ENCODE data around the gene SYNCRIP.
"Not testable (repeated sequence)": the region's sequence is repeated elsewhere in the genome, so short reads cannot be mapped to it uniquely, and the experiment has no call there.

SYNCRIP gene

DNA sequence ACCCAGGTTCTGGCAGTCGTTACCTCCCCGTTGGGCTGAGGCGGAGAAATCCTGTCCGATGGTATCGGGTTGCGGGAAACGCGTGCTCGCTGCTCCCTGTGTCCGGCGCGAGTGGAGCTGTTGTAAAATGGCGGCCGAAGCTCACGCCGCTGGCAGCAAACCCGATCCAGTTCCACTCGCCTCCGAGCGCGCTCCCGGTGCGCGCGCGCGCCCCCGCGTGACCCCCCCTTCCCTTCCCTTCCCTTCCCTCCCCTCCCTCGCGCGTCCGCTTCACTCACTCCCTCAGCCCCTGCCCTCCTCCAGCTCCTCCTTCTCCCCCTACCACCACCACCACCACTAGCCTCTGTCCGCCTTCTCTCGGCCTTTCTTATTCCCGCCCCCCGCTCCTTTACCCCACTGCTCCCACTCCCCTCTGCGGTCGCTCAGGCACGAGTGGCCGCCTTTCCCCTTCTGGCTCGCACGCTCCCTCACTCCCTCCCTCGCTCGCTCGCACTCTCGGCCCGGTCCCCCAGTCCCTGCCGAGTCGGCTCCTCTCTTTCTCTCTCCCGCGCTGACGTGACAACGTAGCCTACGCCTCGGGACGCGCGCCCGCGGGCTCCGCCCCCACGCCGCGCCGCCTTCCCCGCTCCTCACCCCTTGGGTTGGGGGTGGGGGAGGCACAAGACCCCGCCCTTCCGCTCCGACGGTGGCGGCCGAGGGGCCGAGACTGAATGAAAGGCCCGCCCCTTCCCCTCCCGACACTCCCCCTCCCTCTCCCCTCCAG is at the start of gene SYNCRIP:
Gene SYNCRIP (minus strand): TSS at position 113 of the 763 bp plus-strand sequence. CDS start 1,447 bp downstream, outside the sequence.
- peak; percentile 99 for DNase-seq

DNA sequence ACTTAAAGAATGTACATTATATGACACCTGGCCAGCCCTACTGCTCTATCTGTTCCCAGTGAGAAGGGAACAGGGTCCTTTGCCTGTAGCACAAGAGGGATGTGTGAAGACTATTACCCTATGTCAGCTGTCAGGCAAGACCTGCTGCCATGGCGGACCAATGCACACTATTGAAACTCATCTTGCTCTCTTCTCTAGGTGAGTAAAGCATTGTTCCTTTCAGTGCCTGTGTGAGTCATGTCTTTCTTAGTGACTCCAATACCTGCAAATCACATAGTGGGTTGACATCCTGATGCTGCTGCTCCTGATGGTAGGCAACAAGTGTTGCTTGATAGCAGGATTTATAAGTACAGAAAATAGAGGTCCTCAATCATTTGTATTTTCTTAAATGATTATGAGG is 48.8 kb upstream of the SYNCRIP start:
- no peak for DNase-seq

DNA sequence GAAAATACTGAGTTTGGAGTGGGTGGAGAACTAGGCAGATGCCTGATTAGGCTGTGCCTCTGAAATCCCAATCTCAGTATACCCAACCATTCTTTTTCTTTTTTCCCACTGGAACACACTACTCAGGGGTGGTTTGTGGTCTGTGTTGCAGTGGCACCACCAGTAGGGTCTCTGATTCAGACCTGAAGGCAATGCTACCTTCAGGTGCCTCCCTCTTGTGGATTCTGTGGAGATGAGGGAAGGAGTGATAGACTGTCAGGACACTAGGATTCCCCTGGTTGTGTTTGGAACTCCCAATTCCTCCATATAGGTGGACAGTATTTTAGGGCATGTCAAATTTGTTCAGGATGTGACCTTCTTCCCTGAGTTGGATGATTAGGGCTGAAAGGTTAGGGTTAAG is 47.4 kb upstream of the SYNCRIP start:
- DNase-seq = no peak

DNA sequence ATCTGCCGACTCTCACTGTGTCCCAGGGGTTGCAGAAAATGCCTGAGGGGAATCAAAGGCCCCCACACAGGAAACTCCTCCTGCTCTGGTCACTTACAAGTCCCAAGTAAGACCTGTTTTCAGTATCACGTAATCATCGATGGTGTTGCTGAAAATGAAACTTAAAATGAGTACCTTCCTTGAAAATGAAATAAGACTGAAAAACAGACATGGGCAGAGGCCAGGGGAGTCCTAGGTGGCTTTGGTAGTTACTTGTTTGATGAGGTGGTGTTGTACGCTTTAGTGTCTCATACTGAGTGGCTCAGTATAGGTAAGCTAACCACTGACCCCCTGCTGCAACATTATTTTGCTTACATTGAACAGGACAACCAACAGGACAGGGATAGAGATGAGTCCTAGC is 43.0 kb upstream of the SYNCRIP start:
- no peak for DNase-seq

DNA sequence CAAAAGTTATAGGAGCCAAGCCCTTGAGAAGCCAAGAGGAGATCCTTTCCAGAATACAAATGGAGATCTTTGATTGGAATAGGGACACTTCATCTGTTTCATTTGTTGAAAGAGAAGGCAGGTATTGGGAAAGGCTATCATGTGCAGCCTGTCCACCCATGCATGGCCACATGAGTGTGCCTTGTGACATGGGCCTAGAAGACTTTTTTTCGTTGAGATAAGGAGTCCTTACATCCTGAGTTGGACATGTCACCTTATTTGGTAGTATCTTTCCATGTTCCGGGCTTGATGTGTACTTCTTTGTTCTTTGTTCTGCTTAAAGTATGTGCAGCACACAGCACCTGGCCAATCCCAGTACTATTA is 42.1 kb upstream of the SYNCRIP start:
- no peak for DNase-seq

DNA sequence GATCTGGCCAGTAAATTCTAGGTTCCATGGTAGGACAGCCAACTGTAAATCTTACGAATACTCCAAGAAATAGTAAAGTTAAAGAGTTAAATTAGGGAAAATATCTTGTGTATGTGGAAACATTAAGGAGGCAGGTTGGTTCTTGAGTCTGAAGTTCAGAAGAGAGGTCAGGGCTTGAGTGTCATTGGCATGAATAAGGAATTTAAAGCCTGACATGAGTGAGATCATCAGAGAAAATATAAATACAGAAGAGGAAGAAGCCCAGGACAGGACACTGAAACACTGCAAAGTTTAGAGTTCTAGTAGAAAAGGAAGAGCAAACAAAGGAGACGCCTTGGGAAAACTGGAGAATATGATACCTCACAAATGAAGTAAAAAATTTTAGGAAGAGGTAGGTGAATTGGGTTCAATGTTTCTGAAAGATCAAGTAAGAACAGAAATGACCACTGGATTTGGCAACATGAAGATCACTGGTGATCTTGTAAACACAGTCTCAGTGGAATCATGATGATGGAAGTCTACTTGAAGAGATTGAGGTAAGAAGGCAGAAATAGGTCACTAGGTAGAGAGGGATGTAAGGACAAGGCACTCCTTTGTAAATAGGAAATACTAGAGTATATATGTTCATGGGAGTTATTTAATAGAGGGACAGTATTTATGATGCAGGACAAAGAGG is 41.6 kb upstream of the SYNCRIP start:
- no peak for DNase-seq

DNA sequence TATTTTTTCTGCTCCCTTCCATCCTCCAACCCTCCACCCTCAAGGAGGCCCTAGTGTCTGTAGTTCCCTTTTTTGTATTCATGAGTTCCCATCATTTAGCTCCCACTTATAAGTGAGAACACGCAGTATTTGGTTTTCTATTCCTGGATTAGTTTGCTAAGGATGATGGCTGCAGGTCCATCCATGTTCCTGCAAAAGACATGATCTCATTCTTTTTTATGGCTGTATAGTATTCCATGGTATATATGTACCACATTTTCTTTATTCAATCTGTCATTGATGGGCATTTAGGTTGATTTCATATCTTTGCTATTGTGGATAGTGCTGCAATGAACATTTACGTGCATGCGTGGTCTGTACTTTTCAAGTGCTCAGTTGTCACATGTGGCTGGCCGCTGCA is 39.2 kb upstream of the SYNCRIP start:
- DNase-seq = not testable (repeated sequence)

DNA sequence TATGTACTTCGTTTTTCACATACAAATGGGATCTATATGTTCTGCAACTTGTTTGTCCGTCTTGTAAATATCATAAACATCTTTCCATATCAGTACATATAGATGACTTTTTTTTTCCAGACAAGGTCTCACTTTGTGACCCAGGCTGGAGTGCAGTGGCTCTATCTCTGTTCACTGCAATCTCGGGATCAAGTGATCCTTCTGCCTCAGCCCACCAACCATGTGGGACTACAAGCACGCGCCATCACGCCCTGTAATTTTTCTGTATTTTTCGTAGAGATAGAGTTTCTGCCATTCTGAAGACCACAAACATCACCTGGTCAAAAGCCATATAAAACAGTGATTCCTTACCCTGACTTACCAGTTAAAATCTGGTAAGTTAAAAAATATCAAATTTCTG is 37.7 kb upstream of the SYNCRIP start:
- peak; percentile 36 for DNase-seq

DNA sequence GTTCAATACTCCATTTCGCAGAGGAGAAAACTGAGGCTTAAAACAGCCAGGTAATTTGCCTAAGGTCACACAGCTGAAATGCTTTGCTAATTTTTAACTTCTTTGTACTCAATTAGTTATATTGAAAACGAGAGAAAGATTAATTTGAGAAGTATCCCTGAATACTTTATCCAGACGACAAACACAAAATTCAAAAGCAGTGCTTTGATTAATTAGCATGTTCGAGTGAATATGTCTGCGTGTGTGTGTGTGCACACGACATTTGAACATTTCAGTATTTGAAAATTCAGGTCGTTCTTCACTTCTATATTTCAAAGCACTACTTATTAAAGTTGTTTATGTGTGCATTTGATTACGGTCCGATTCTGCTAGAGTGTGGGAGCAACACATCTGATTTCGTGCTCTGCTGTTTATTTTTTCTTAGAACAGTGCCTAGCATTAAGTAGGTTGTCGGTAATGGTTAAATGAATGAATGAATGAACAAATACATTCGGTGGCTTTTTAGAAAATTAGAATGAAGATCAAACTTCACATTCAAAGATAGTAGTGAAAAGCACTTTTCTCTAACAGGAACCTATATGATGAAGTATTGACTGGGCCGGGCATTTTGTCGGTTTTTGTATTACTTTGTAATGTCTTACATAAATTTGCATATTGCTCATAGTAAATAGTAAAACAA is 36.9 kb upstream of the SYNCRIP start:
- DNase-seq = peak; percentile 33

DNA sequence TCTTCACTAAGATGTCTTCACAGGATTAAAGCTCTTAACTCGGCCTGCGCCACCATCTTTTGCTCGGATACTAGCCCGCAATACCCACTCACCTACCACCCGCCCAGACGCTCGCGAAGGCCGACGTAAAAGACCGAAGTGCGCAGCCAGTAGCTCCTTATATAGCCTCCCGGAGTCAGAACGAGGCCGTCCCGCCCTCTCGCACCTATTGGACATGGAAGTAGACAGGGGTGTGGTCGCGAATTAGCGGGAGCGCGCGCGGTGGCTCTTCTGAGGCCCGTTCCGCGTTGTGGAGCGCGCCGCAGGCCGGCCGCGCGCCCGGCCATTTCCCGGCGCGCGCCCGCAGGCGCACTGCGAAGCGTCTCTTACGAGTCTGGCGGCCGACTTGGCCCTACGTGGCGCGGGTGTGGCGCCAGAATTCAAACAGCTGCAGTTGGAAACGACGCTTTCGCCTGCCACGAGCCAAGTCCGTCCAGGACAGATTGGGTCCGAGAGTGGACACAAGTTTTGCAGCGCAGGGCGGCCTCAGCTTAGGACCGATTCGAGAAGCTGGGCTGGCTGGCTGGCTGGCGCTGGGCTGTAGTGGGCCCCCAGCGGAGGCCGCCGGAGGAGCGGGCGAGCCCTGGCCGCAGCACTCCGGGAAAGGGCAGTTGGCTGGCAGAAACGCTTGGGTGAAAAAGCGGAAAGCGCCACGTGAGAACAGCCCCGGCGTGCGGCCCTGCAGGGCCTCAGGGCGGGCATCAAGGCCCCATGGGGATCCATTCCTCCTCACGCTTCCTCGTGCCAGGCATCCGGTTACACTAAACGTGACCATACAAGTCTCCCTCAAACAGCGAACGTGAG is 36.1 kb upstream of the SYNCRIP start:
- peak; percentile 99 for DNase-seq

DNA sequence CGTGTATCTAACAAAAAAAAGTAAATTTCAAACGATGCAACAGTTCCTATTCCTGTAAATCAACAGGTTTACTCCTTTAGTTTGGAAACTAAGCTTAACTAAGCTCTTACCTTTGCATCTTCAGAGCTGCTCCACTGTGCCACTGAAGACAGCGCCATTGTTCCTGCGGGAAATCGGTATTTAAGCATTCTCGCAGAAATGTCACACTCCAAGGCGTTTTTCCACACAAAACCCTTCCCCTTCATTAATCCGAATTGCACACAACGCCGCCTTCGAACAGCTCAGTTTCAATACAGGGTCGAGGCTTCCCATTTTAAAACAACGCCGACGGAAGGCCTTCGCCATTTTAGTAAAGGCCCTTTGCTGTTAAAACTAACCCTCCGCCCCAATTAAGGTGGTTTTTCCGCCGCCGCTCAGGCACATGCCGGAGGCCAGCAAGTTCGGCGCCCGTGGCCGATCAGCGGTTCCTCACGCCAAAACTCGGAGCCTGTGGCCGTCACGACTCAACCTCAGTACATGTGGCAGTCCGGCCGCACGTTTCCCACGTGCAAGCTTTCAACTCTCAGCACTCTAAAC is 35.4 kb upstream of the SYNCRIP start:
- peak; percentile 41 for DNase-seq

DNA sequence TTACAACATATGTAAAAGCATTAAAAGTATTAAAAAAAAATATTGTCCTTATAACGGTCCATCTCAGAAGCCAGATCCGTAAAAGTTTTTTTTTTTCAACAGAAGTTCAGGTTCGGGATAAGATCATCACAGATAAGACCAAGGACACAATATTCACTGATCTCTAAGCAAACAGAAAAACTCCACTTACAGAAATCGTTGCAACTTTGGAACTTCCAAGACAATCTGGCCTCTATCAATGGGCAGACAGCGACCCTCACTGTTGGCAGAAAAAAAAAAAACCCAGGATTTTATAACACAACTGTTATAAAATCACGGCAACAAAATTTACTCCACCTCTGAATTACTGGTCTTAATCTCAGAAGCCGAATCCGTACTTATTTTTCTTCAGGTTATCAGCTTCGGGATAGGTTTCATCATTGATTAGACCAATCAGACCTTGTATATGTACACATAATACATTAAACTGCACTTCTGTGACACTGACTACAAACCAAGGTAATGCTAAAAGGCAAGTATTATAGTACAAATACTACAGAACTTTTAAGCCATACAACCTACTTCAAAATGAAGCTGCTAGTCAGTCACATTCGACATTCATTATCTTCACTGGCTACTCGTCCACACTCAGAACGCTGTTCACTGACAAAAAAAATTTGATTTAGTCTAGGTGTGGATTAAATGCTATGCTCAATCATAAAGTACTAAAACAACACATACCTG is 34.7 kb upstream of the SYNCRIP start:
- DNase-seq = peak; percentile 60

DNA sequence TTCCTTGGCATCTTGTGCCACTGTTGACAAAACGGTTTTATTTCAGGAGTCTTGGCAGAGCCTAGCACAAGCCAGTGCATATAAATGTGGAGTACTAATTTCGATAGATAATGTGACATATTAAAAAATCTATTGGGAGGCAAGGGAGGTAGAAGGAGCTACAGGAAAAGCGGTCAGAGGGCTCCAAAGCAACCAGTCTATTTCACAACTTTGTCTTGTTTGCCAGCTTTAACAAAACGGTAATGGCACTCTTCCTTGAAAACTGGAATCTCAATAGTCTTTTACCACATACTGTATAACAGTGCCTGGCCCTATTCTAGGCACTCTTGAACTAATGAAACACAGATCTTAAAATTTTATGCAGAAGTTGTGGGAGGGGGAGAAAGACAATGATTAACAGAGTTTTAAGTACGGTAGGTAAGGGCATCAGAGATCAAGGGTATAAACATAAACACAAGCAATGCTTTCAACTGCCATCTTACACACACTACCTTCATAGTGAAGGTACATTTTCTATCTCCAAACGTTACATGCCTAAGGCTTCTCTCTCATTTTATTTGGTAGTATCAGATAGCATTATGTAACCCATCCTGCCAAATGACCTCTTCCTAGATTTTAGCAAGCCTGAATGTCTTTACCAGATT is 33.5 kb upstream of the SYNCRIP start:
- peak; percentile 17 for DNase-seq

DNA sequence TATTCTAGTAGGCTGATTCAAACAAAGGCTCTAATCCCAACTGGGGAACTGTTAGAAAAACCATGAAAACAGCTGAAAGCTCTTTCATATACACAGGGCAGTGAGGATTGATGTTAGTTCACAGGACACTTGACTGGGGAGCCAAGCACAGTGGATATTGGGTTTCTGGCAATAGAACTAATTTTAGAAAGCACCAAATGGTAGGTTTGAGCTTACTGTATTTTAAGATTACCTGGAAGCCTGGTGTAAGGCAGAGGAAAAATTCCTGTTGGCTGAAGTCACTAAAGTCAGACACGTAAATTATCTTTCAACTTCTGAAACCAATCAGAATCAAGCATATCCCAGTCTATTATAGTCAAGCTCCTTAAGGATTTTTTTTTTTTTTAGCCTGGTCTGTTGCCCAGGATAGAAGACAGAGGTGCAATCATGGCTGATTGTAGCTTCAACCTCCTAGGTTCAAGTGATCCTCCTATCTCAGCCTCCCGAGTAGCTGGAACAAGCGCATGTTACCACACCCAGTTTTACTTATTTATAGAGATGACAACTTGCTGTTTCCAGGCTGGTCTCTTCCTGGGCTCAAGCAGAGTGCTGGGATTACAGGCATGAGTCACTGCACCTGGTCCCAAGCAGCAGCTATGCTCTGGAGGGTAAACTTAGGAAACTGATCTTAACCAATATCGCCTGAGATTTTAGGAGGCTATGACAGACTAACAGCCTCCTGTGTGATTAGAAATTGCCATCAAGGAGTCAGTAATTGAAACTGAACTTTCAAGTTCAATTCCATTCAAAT is 32.5 kb upstream of the SYNCRIP start:
- DNase-seq = peak; percentile 49

DNA sequence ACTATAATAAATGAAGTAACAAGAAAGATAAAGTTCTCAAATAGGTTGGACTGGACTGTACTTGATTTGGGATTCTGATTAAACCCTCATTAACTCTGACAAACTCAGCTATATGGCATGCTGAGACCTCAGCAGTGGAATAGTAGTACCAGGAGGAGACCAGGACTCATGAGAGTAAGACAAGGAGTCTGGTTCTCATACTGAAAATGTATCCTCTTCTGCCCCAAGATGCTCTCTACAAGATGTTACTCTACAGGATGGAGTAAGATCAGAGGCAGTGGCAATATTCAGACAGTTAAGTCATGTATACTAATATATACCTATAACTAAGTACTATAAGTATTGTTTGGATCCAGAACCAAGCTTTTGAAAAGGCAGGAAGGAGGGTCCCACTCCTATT is 31.9 kb upstream of the SYNCRIP start:
- peak; percentile 37 for DNase-seq

DNA sequence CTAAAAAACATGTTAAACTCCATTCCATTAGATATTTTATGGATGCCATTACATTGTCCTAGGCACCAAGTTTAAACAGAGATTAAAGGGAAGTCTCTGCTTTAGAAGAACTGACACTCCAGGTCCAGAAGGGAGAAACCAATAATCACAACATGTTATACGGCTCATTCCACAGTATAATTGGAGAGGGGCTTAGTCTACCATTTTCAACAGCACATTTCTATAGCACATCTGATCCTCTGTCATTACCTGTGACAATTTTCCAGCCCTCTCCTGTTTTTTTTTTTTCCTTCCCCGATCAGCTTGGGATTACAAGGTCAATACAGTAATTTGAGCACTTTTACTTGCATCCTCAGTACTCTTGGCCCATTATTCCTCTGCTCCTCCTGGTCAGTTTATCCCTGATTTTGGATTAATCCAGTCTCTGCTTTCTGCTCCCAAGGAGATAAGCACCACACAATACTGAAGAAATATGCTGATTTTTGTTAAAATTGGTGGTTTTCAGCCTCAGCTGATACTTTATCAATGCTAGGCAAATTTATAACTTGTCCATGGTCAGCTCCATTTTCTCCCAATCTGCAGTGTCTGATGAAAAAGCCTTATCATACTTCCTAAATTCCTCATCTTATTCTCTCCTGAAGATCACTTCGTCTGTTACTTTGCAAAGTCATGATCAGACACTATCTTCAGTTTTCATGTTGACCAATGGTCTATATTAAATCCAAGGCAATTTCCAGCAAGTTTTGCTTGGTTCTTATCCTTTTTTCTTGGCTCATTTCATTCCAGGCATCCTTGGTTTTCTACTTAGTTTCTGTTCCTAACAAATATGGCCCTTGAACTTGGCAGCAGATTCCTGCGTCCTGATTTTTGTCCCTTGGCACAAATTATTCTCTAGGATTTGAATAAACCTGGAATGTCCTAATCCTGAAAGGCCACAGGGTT is 30.8 kb upstream of the SYNCRIP start:
- peak; percentile 53 for DNase-seq

DNA sequence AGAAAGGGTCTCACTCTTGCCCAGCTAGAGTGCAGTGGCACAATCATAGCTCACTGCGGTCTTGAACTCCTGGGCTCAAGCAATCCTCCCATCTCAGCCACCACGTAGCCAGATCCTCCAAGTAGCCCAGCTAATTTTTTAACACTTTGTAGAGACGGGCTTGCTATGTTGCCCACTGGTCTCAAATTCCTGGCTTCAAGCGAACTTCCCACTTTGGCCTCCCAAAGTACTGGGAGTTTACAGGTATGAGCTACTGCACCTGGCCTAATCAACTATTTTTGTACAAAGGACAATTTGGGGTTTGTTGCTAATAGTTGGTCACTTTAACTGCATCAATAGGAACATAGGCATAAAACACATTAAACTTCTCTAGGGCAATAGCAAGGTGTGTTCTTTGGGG is 29.9 kb upstream of the SYNCRIP start:
- DNase-seq = peak; percentile 26

DNA sequence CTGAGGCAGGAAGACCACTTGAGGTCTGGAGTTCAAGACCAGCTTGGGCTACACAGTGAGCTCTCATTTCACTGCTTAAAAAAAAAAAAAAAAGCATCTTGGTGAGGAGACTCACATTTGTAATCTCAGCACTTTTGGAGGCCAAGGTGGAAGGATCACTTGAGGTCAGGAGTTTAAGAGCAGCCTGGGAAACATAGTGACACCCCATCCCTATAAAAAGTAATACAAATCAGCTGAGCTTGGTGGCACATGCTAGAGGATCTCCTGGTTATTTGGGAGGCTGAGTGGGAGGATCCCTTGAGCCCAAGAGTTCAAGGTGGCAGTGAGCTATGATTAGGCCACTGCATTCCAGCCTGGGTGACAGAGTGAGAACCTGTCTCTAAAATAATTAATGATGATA is 29.4 kb upstream of the SYNCRIP start:
- peak; percentile 29 for DNase-seq

DNA sequence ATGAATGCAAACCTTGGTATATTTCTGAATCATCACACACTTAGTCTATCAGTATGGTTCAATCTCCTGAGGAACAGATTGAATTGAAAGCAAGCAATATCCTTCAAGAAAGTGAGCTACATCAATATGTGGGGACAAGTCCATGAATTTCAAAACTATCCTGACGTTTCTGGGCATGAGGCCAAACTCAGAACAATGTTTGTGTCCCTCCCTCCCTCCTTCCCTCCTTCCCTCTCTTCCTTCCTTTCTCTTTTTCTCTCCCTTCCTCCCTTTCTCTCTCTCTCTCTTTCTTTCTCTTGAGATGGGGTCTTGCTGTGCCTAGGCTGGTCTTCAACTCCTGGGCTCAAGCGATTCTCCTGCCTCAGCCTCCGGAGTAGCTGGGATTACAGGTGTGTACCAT is 27.9 kb upstream of the SYNCRIP start:
- peak; percentile 25 for DNase-seq

Data from hematopoietic multipotent progenitor cell treated with erythropoietin and hydrocortisone succinate and interleukin-3 and kit ligand, for 4 days (in vitro differentiated cells).